Measurements from ENCODE around the gene CCDC137. TPM values are rescaled to one million over a fixed set of nuclear protein-coding genes. Genes with fewer than 3 reads are reported as not detected.

The CCDC137 gene
- polyA plus RNA-seq, 3 donors: 2.4 to 8.8 (median 3.6) TPM

DNA sequence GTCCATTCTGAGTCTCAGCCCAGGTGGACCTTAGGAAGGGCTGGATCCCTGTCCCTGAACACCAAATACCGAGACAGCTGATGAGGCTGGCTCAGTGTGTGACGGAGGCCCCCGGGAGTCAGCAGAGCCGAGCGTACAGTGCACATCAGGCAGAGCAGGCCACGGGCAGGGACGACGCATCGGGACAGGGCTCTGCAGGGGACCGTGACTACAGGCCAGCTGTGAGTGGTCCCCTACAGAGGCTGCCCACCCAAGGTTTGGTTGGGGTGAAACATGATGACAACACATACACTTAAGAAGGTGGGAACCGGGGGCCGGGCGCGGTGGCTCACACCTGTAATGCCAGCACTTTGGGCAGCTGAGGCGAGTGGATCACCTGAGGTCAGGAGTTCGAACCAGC, 6.4 kb downstream of the CCDC137 start:
- H3K27me3 ChIP-seq (ENCODE audit: control insufficient read depth in 2 of 2, insufficient read depth in 2 of 2, low read length in 2 of 2): no peaks in the 10 kb centered on the region
- peaks cover 4% of the 10 kb centered on the region for H3K4me1 Mint-ChIP-seq
- WGBS (ENCODE audit: insufficient coverage): 85% methylated on average over 8 of the region's 16 CpGs
- peaks cover 5% of the 10 kb centered on the region for H4K20me1 ChIP-seq (ENCODE audit: insufficient read depth, low read length)
- H3K4me3 ChIP-seq (replicated peaks in 1 of 3; ENCODE audit: low read depth in 2 of 3, low read length in 3 of 3): no peak overlapping the region
- intact Hi-C loops (cut with micrococcal nuclease): no loop called here
- peaks cover 2 to 6% of the 10 kb centered on the region in 2 donors for H3K4me1 ChIP-seq (ENCODE audit: control insufficient read depth in 1 of 2, insufficient read depth in 2 of 2, low read length in 2 of 2)
- H3K9ac ChIP-seq (ENCODE audit: insufficient read depth, low read length, poor library complexity, severe bottlenecking): no peak overlapping the region
- H3K27me3 Mint-ChIP-seq (ENCODE audit: low read depth in 3 of 3): no peaks in the 10 kb centered on the region
- no peak overlapping the region for H3K27ac ChIP-seq (ENCODE audit: low read depth in 1 of 2, low read length in 2 of 2)
- no peak for DNase-seq
- peaks cover 0 to 3% (median 0%) of the 10 kb centered on the region in 7 donors for H3K9me3 Mint-ChIP-seq
- peaks cover 42 to 73% of the 10 kb centered on the region in 2 donors for H3K36me3 Mint-ChIP-seq
- TF ChIP-seq, protein P1, sequence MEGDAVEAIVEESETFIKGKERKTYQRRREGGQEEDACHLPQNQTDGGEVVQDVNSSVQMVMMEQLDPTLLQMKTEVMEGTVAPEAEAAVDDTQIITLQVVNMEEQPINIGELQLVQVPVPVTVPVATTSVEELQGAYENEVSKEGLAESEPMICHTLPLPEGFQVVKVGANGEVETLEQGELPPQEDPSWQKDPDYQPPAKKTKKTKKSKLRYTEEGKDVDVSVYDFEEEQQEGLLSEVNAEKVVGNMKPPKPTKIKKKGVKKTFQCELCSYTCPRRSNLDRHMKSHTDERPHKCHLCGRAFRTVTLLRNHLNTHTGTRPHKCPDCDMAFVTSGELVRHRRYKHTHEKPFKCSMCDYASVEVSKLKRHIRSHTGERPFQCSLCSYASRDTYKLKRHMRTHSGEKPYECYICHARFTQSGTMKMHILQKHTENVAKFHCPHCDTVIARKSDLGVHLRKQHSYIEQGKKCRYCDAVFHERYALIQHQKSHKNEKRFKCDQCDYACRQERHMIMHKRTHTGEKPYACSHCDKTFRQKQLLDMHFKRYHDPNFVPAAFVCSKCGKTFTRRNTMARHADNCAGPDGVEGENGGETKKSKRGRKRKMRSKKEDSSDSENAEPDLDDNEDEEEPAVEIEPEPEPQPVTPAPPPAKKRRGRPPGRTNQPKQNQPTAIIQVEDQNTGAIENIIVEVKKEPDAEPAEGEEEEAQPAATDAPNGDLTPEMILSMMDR (IDR thresholded peaks at IDR 0.05): no peak
- H2AFZ ChIP-seq (ENCODE audit: insufficient read depth, low read depth, low read length, poor library complexity, severe bottlenecking): no peak overlapping the region
- H3K27ac Mint-ChIP-seq: no peak overlapping the region
- no peak overlapping the region for H3K4me2 ChIP-seq (replicated peaks; ENCODE audit: extremely low read depth, low read length, poor library complexity, severe bottlenecking)
- no peaks in the 10 kb centered on the region for H3K9me3 ChIP-seq (replicated peaks in 1 of 2; ENCODE audit: control insufficient read depth in 1 of 2, insufficient read depth in 1 of 2, low read length in 2 of 2)
- H3K36me3 ChIP-seq (replicated peaks in 1 of 2; ENCODE audit: control insufficient read depth in 1 of 2, insufficient read depth in 2 of 2, low read length in 2 of 2): peaks cover 43 to 69% of the 10 kb centered on the region in 2 donors
- H3K79me2 ChIP-seq (ENCODE audit: insufficient read depth, low read length): peaks cover 22% of the 10 kb centered on the region
- H3K4me3 Mint-ChIP-seq: no peak overlapping the region

GRCh38 chr17:81673561-81674258, 7.2 kb downstream of the CCDC137 start:
- peaks cover 43 to 63% of the 10 kb centered on the region in 2 donors for H3K36me3 ChIP-seq (replicated peaks in 1 of 2; ENCODE audit: control insufficient read depth in 1 of 2, insufficient read depth in 2 of 2, low read length in 2 of 2)
- WGBS (ENCODE audit: insufficient coverage): 90% methylated on average over 13 of the region's 18 CpGs
- H3K27me3 ChIP-seq (ENCODE audit: control insufficient read depth in 2 of 2, insufficient read depth in 2 of 2, low read length in 2 of 2): no peaks in the 10 kb centered on the region
- H3K9ac ChIP-seq (ENCODE audit: insufficient read depth, low read length, poor library complexity, severe bottlenecking): no peak overlapping the region
- H3K36me3 Mint-ChIP-seq: peaks cover 37 to 67% of the 10 kb centered on the region in 2 donors
- H3K4me3 ChIP-seq (replicated peaks in 1 of 3; ENCODE audit: low read depth in 2 of 3, low read length in 3 of 3): no peak overlapping the region
- intact Hi-C loops (cut with micrococcal nuclease): no loop called here
- no peak overlapping the region for H3K27ac ChIP-seq (ENCODE audit: low read depth in 1 of 2, low read length in 2 of 2)
- H3K4me2 ChIP-seq (replicated peaks; ENCODE audit: extremely low read depth, low read length, poor library complexity, severe bottlenecking): no peak overlapping the region
- TF ChIP-seq, protein P1 (IDR thresholded peaks at IDR 0.05): no peak
- peak overlapping the region in 2 of 7 donors; percentile 20 to 46 for H3K27ac Mint-ChIP-seq
- DNase-seq: no peak
- H2AFZ ChIP-seq (ENCODE audit: insufficient read depth, low read depth, low read length, poor library complexity, severe bottlenecking): no peak overlapping the region
- H3K4me1 Mint-ChIP-seq: no peaks in the 10 kb centered on the region
- H4K20me1 ChIP-seq (ENCODE audit: insufficient read depth, low read length): peaks cover 5% of the 10 kb centered on the region
- no peaks in the 10 kb centered on the region for H3K9me3 ChIP-seq (replicated peaks in 1 of 2; ENCODE audit: control insufficient read depth in 1 of 2, insufficient read depth in 1 of 2, low read length in 2 of 2)
- peaks cover 0 to 3% (median 0%) of the 10 kb centered on the region in 7 donors for H3K9me3 Mint-ChIP-seq
- no peaks in the 10 kb centered on the region for H3K27me3 Mint-ChIP-seq (ENCODE audit: low read depth in 3 of 3)
- no peak overlapping the region for H3K4me3 Mint-ChIP-seq
- H3K4me1 ChIP-seq (ENCODE audit: control insufficient read depth in 1 of 2, insufficient read depth in 2 of 2, low read length in 2 of 2): no peaks in the 10 kb centered on the region
- peaks cover 15% of the 10 kb centered on the region for H3K79me2 ChIP-seq (ENCODE audit: insufficient read depth, low read length)
